Tibial artery (tissue), 4 donors: Measurements from ENCODE around the gene SLC6A4.
A peak's percentile ranks its signal among the peaks of the same experiment; 100 is the strongest.

ENCODE experiments used
- DNase-seq, 2 donors: peaks; one replicate each; pipeline ENCODE4 v3.0.0-alpha.2; 2019
- H3K27ac ChIP-seq, 2 donors: fragments of 200-600 bp; sonication (generic) in 1 of 2; 1 replicate in 1 of 2; 2 replicates in 1 of 2; pipeline ENCODE4 v1.5.1; 2018 to 2019; ENCODE audit warnings: mild to moderate bottlenecking in 1 of 2
- H3K27me3 ChIP-seq, 2 donors: fragments of 200-600 bp; sonication (generic) in 1 of 2; one replicate each; pipeline versions ENCODE4 v1.5.1 to v1.6.0; 2016 to 2019
- H3K36me3 ChIP-seq, 3 donors: fragments of 200-600 bp; sonication (generic) in 2 of 3; one replicate each; pipeline ENCODE4 v1.5.1; 2016 to 2019; ENCODE audit warnings: mild to moderate bottlenecking in 2 of 3
- H3K4me1 ChIP-seq, 4 donors: fragments of 200-600 bp; sonication (generic) in 2 of 4; 1 replicate in 3 of 4; 2 replicates in 1 of 4; pipeline ENCODE4 v1.5.1; 2016 to 2019
- H3K4me3 ChIP-seq, 2 donors: fragments of 200-600 bp; sonication (generic) in 1 of 2; 1 replicate in 1 of 2; 2 replicates in 1 of 2; pipeline ENCODE4 v1.5.1; 2018 to 2019; ENCODE audit warnings: mild to moderate bottlenecking in 2 of 2
- H3K9me3 ChIP-seq, 3 donors: fragments of 200-600 bp; sonication (generic) in 1 of 3; one replicate each; pipeline ENCODE4 v1.5.1; 2016 to 2019
- intact Hi-C: fragments of 100-400 bp; cut with DNase I; formaldehyde crosslinking; loops from one replicate; pipeline ENCODE4 v1.15.0; 2023; ENCODE audit warnings: low total_unique reads
- TF ChIP-seq, protein P1 (sequence below), 2 experiments: fragments of 200-600 bp in 1 of 2; fragments of 450-650 bp in 1 of 2; IDR thresholded peaks; one replicate each; pipeline ENCODE4 v1.5.1; 2017 to 2019; ENCODE audit warnings: antibody characterized with exemption in 2 of 2, mild to moderate bottlenecking in 1 of 2, moderate library complexity in 1 of 2

The SLC6A4 gene

DNA sequence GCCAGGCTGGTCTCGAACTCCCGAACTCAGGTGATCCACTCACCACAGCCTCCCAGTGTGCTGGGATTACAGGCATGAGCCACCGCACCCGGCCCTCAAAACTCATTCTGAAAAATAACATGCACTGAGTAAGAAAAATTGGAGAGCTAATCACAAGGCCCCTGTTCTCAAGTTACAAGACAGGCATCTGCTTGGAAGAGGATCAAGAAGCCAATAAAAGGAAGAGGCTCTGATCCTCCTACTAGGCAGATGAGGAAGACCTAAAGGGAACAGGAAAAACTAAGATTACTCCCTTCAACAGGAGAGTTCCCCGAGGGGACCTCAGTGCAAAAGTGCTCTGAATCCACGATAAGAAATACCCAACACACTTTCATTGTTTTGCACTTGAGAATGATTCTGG lies 37.9 kb upstream of the SLC6A4 start:
- intact Hi-C loops = no loop called here
- no peak for DNase-seq
- Histone ChIP-seq H3K27ac (no peak overlapping the region), H3K4me1 (no peaks in the 10 kb centered on the region), H3K4me3 (no peak overlapping the region), H3K36me3 (peaks cover 51 to 67% (median 53%) of the 10 kb centered on the region in 3 donors), H3K9me3 (no peaks in the 10 kb centered on the region), H3K27me3 (no peaks in the 10 kb centered on the region)
- TF ChIP-seq, protein P1, sequence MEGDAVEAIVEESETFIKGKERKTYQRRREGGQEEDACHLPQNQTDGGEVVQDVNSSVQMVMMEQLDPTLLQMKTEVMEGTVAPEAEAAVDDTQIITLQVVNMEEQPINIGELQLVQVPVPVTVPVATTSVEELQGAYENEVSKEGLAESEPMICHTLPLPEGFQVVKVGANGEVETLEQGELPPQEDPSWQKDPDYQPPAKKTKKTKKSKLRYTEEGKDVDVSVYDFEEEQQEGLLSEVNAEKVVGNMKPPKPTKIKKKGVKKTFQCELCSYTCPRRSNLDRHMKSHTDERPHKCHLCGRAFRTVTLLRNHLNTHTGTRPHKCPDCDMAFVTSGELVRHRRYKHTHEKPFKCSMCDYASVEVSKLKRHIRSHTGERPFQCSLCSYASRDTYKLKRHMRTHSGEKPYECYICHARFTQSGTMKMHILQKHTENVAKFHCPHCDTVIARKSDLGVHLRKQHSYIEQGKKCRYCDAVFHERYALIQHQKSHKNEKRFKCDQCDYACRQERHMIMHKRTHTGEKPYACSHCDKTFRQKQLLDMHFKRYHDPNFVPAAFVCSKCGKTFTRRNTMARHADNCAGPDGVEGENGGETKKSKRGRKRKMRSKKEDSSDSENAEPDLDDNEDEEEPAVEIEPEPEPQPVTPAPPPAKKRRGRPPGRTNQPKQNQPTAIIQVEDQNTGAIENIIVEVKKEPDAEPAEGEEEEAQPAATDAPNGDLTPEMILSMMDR (IDR thresholded peaks at IDR 0.05) = no peak

- peaks cover 61 to 72% (median 62%) of the 10 kb centered on the region in 3 donors for H3K36me3 ChIP-seq
- TF ChIP-seq, protein P1 (IDR thresholded peaks at IDR 0.05) = no peak
Observed at GRCh38 chr17:30271102-30271501, 35.6 kb upstream of the SLC6A4 start.

GRCh38 chr17:30267625-30268024 lies 32.1 kb upstream of the SLC6A4 start:
- DNase-seq = no peak
- no peak overlapping the region for H3K4me3 ChIP-seq
- H3K27me3 ChIP-seq = no peaks in the 10 kb centered on the region
- peaks cover 0 to 28% (median 9%) of the 10 kb centered on the region in 4 donors for H3K4me1 ChIP-seq
- H3K9me3 ChIP-seq = no peaks in the 10 kb centered on the region
- TF ChIP-seq, protein P1 (IDR thresholded peaks at IDR 0.05) = no peak
- H3K36me3 ChIP-seq = peaks cover 42 to 63% (median 57%) of the 10 kb centered on the region in 3 donors
- intact Hi-C loops = no loop called here
- no peak overlapping the region for H3K27ac ChIP-seq

More at GRCh38 chr17:30271102-30271501, 35.6 kb upstream of the SLC6A4 start:
- Histone ChIP-seq H3K27ac (no peak overlapping the region), H3K4me3 (no peak overlapping the region), H3K9me3 (no peaks in the 10 kb centered on the region), H3K27me3 (no peaks in the 10 kb centered on the region), H3K4me1 (no peaks in the 10 kb centered on the region)
- intact Hi-C loops = no loop called here
- no peak for DNase-seq

- no peak overlapping the region for H3K4me3 ChIP-seq
- H3K36me3 ChIP-seq = peaks cover 33 to 61% (median 50%) of the 10 kb centered on the region in 3 donors
- no peak for DNase-seq
- H3K4me1 ChIP-seq = peaks cover 0 to 28% (median 9%) of the 10 kb centered on the region in 4 donors
- H3K27me3 ChIP-seq = no peaks in the 10 kb centered on the region
- TF ChIP-seq, protein P1 (IDR thresholded peaks at IDR 0.05) = no peak
- peak overlapping the region; percentile 51 to 58 for H3K27ac ChIP-seq
- H3K9me3 ChIP-seq = no peaks in the 10 kb centered on the region
- intact Hi-C loops = no loop called here
Observed at GRCh38 chr17:30263552-30264333, 28.2 kb upstream of the SLC6A4 start.

DNA sequence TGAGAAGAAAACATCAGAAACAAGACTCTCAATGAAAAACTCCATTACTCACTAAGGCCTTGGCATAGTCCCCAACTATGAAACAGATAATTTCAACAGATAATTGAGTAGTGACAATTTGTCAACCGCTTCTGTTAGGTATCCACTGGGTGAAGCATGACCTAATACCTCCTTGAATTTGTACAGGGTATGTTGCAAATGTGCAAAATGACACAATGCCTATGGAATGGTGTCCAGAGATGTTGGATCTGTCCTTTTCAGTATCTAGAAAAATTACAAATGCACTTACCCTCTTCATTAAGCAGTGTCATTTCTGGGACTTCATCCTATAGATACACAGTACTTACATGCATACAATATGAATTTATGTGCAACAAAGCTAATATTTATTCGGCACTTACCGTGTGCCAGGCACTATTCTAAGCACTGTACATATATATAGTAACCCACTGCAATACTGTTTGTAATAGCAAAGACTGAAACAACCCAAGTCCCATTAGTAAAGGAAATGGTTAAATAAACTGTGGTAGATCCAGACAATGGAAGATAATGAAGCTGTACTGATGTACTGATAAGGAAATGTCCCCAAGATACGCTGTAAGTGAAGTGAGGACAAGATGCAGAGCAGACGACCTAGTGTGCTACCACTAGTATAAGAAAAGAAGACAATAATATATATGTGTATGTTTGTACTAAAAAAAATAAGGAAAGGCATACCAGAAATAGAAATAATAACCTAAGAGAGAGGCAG lies 21.4 kb upstream of the SLC6A4 start:
- H3K27me3 ChIP-seq = no peaks in the 10 kb centered on the region
- DNase-seq = no peak
- peaks cover 38 to 65% (median 63%) of the 10 kb centered on the region in 3 donors for H3K36me3 ChIP-seq
- TF ChIP-seq, protein P1 (IDR thresholded peaks at IDR 0.05) = no peak
- intact Hi-C loops = loop anchor here (10.0 kb wide), 1 partner anchor 152 kb away; no protein-coding TSS in a partner anchor
- no peak overlapping the region for H3K27ac ChIP-seq
- no peak overlapping the region for H3K4me3 ChIP-seq
- H3K9me3 ChIP-seq = no peaks in the 10 kb centered on the region
- no peaks in the 10 kb centered on the region for H3K4me1 ChIP-seq
